Smooth muscle cell (in vitro differentiated cells): ENCODE data around the gene HLA-E. TPM values are rescaled to one million over a fixed set of nuclear protein-coding genes. Genes with fewer than 3 reads are reported as not detected.

Source experiments
- DNase-seq: peaks from one replicate; lab custom pipeline; 2025; ENCODE audit not compliant: unreplicated experiment; lab: John Stamatoyannopoulos, UW
- H2AFZ ChIP-seq: fragments of 200-600 bp; sonication (generic); 2 replicates; pipeline ENCODE4 v1.6.0; 2016; ENCODE audit warnings: antibody characterized with exemption, low read depth, mild to moderate bottlenecking
- H3F3A ChIP-seq: fragments of 200-600 bp; sonication (generic); 2 replicates; pipeline ENCODE4 v1.6.0; 2017; ENCODE audit warnings: antibody characterized with exemption, low read depth
- H3K27ac ChIP-seq: fragments of 200-600 bp; sonication (generic); 2 replicates; pipeline ENCODE4 v1.5.1; 2016; ENCODE audit warnings: low read depth, mild to moderate bottlenecking
- H3K27me3 ChIP-seq: fragments of 200-600 bp; sonication (generic); 2 replicates; pipeline ENCODE4 v1.6.1; 2016; ENCODE audit warnings: low read depth, mild to moderate bottlenecking
- H3K36me3 ChIP-seq: fragments of 200-600 bp; sonication (generic); 2 replicates; pipeline ENCODE4 v1.5.1; 2016; ENCODE audit warnings: low read depth
- H3K4me1 ChIP-seq: fragments of 200-600 bp; sonication (generic); 2 replicates; pipeline ENCODE4 v1.5.1; 2016; ENCODE audit warnings: low read depth
- H3K4me2 ChIP-seq: fragments of 200-600 bp; sonication (generic); 2 replicates; pipeline ENCODE4 v1.6.0; 2016; ENCODE audit warnings: mild to moderate bottlenecking
- H3K4me3 ChIP-seq: fragments of 200-600 bp; sonication (generic); 2 replicates; pipeline ENCODE4 v1.5.1; 2016; ENCODE audit warnings: mild to moderate bottlenecking
- H3K79me2 ChIP-seq: fragments of 200-600 bp; sonication (generic); 2 replicates; pipeline ENCODE4 v1.6.0; 2016; ENCODE audit warnings: low read depth, mild to moderate bottlenecking
- H3K9ac ChIP-seq: fragments of 200-600 bp; sonication (generic); 2 replicates; pipeline ENCODE4 v1.6.0; 2016; ENCODE audit warnings: low read depth
- H3K9me3 ChIP-seq: fragments of 200-600 bp; sonication (generic); replicated peaks from 2 replicates; pipeline ENCODE4 v1.5.1; 2016; ENCODE audit warnings: low read depth
- H4K20me1 ChIP-seq: fragments of 200-600 bp; sonication (generic); 2 replicates; pipeline ENCODE4 v1.6.0; 2016; ENCODE audit warnings: low read depth
- CTCF ChIP-seq: fragments of 200-600 bp; sonication (generic); IDR thresholded peaks from 2 replicates; pipeline ENCODE4 v1.5.1; 2017; ENCODE audit warnings: borderline replicate concordance, mild to moderate bottlenecking, antibody characterized with exemption; ENCODE audit not compliant: insufficient read depth, poor library complexity, severe bottlenecking
- WGBS: methylation state at CpG from one replicate; pipeline ENCODE4 v1.1.7; 2016; ENCODE audit warnings: low lambda C conversion rate; 5-methylcytosine and 5-hydroxymethylcytosine counted together
- polyA plus RNA-seq: library from polyadenylated mRNA; unstranded; fragments of >200 nt; fragmentation: Nextera tagmentation; extraction: Ambion mirVana; gene quantifications from 2 replicates; pipeline ENCODE4 v1.2.1, GENCODE V29; 2016
- total RNA-seq: library from RNA; depleted of rRNA; stranded (reverse); fragments of >200 nt; gene quantifications from 2 replicates; pipeline ENCODE4 v1.2.3, GENCODE V29; 2014

The HLA-E gene
- total and polyA plus RNA-seq, 2 experiments from 2014 or later, result 104 to 126 TPM

GRCh38 chr6:30530014-30530413 is 40.7 kb downstream of the HLA-E start:
- H3K4me1 ChIP-seq, result no peaks in the 10 kb centered on the region
- no peaks in the 10 kb centered on the region for H3F3A ChIP-seq
- no peak overlapping the region for H3K4me2 ChIP-seq
- DNase-seq, result no peak
- no peaks in the 10 kb centered on the region for H3K79me2 ChIP-seq
- H3K36me3 ChIP-seq, result no peaks in the 10 kb centered on the region
- no peak overlapping the region for H3K9ac ChIP-seq
- H3K27ac ChIP-seq, result no peak overlapping the region
- no peaks in the 10 kb centered on the region for H3K27me3 ChIP-seq
- no peak for TF ChIP-seq CTCF
- no peak overlapping the region for H2AFZ ChIP-seq
- 80% methylated on average over 2 of the region's 2 CpGs for WGBS
- no peaks in the 10 kb centered on the region for H4K20me1 ChIP-seq
- H3K9me3 ChIP-seq, result no peaks in the 10 kb centered on the region
- H3K4me3 ChIP-seq, result no peak overlapping the region

- no peak for DNase-seq
- H3K36me3 ChIP-seq, result no peaks in the 10 kb centered on the region
- no peak overlapping the region for H3K4me3 ChIP-seq
- H2AFZ ChIP-seq, result no peak overlapping the region
- no peaks in the 10 kb centered on the region for H3F3A ChIP-seq
- no peaks in the 10 kb centered on the region for H3K4me1 ChIP-seq
- H4K20me1 ChIP-seq, result no peaks in the 10 kb centered on the region
- H3K4me2 ChIP-seq, result no peak overlapping the region
- H3K9ac ChIP-seq, result no peak overlapping the region
- H3K79me2 ChIP-seq, result no peaks in the 10 kb centered on the region
- no peaks in the 10 kb centered on the region for H3K9me3 ChIP-seq
- WGBS, result 83% methylated on average over 15 of the region's 15 CpGs
- no peak for TF ChIP-seq CTCF
- no peak overlapping the region for H3K27ac ChIP-seq
- no peaks in the 10 kb centered on the region for H3K27me3 ChIP-seq
These were observed 44.4 kb downstream of the HLA-E start for GRCh38 chr6:30533460-30534294.

GRCh38 chr6:30537931-30538330 is 48.6 kb downstream of the HLA-E start:
- Histone ChIP-seq H3K4me1 (peaks cover 4% of the 10 kb centered on the region), H3K27ac (no peak overlapping the region), H3K4me3 (no peak overlapping the region), H3F3A (no peaks in the 10 kb centered on the region), H3K27me3 (no peaks in the 10 kb centered on the region), H3K36me3 (no peaks in the 10 kb centered on the region), H3K4me2 (no peak overlapping the region), H3K9me3 (no peaks in the 10 kb centered on the region), H4K20me1 (no peaks in the 10 kb centered on the region), H2AFZ (no peak overlapping the region), H3K79me2 (no peaks in the 10 kb centered on the region), H3K9ac (no peak overlapping the region)
- 92% methylated on average over 3 of the region's 3 CpGs for WGBS
- TF ChIP-seq CTCF, result no peak
- no peak for DNase-seq
